GM12873 (cell line): Measurements from ENCODE around the gene SUCO.

ENCODE experiments used
- CTCF ChIP-seq: IDR thresholded peaks from 2 replicates; pipeline ENCODE4 v1.5.1; 2012; ENCODE audit warnings: low read depth, mild to moderate bottlenecking, moderate library complexity, low read length, control low read depth; ENCODE audit not compliant: insufficient read depth; ENCODE audit errors: missing control alignments

The SUCO gene

GRCh38 chr1:172488393-172488792 lies 44.6 kb upstream of the SUCO start:
- no peak for TF ChIP-seq CTCF

- TF ChIP-seq CTCF, result no peak
These were observed 43.1 kb upstream of the SUCO start for GRCh38 chr1:172489847-172490246.

GRCh38 chr1:172492421-172492820 lies 40.5 kb upstream of the SUCO start:
- TF ChIP-seq CTCF, result no peak

GRCh38 chr1:172494166-172494565 lies 38.8 kb upstream of the SUCO start:
- TF ChIP-seq CTCF, result no peak

GRCh38 chr1:172496678-172497077 lies 36.3 kb upstream of the SUCO start:
- TF ChIP-seq CTCF, result no peak

- TF ChIP-seq CTCF, result no peak
These were observed 35.7 kb upstream of the SUCO start for GRCh38 chr1:172497230-172497629.

- no peak for TF ChIP-seq CTCF
These were observed 34.1 kb upstream of the SUCO start for GRCh38 chr1:172498857-172499256.
